SK-N-SH treated with all-trans-retinoic acid at 6 μM for 48 hours (cell line): ENCODE measurements around the gene NUMA1.
A peak's percentile ranks its signal among the peaks of the same experiment; 100 is the strongest.

Source experiments
- ATAC-seq: fragments of 200-7000 bp; cut with Tn5 transposase; 3 replicates; pipeline ENCODE4 v1.9.1; 2020; ENCODE audit warnings: mild to moderate bottlenecking, moderate library complexity
- ARNTL ChIP-seq: fragments of 450-650 bp; formaldehyde crosslinking; IDR thresholded peaks from 2 replicates; pipeline ENCODE4 v1.5.0; 2020; ENCODE audit warnings: low read depth, mild to moderate bottlenecking, moderate library complexity, borderline replicate concordance
- BACH2 ChIP-seq: fragments of 250-450 bp; sonication (Bioruptor Pico); IDR thresholded peaks from 2 replicates; pipeline ENCODE4 v1.9.0; 2021; ENCODE audit warnings: mild to moderate bottlenecking, borderline replicate concordance
- CSDC2 ChIP-seq: fragments of 250-450 bp; sonication (Bioruptor Pico); IDR thresholded peaks from 2 replicates; pipeline ENCODE4 v1.5.0; 2020; ENCODE audit warnings: mild to moderate bottlenecking, moderate library complexity
- CSRNP3 ChIP-seq: fragments of 250-450 bp; sonication (Bioruptor Pico); IDR thresholded peaks from 2 replicates; pipeline ENCODE4 v1.5.1; 2021; ENCODE audit warnings: mild to moderate bottlenecking, moderate library complexity
- ESRRG ChIP-seq: fragments of 250-450 bp; sonication (Bioruptor Pico); IDR thresholded peaks from 2 replicates; pipeline ENCODE4 v1.6.1; 2021; ENCODE audit warnings: mild to moderate bottlenecking
- GLIS3 ChIP-seq: fragments of 250-450 bp; sonication (Bioruptor Pico); IDR thresholded peaks from 2 replicates; pipeline ENCODE4 v1.5.0; 2020; ENCODE audit warnings: mild to moderate bottlenecking, moderate library complexity
- ISL1 ChIP-seq: fragments of 250-450 bp; sonication (Bioruptor Pico); IDR thresholded peaks from 2 replicates; pipeline ENCODE4 v2.1.2; 2022; ENCODE audit warnings: mild to moderate bottlenecking, moderate library complexity
- OSR1 ChIP-seq: fragments of 250-450 bp; sonication (Bioruptor Pico); IDR thresholded peaks from 2 replicates; pipeline ENCODE4 v1.8.0; 2022; ENCODE audit warnings: moderate library complexity, mild to moderate bottlenecking, inconsistent platforms
- POU6F1 ChIP-seq: fragments of 250-450 bp; sonication (Bioruptor Pico); IDR thresholded peaks from 2 replicates; pipeline ENCODE4 v1.8.0; 2021; ENCODE audit warnings: low read depth, mild to moderate bottlenecking, moderate library complexity, borderline replicate concordance
- PPARA ChIP-seq: fragments of 250-450 bp; sonication (Bioruptor Pico); IDR thresholded peaks from 2 replicates; pipeline ENCODE4 v1.5.0; 2020; ENCODE audit warnings: mild to moderate bottlenecking, borderline replicate concordance
- RARB ChIP-seq: fragments of 250-450 bp; sonication (Bioruptor Pico); IDR thresholded peaks from 2 replicates; pipeline ENCODE4 v1.8.0; 2021; ENCODE audit warnings: mild to moderate bottlenecking, moderate library complexity
- SNAI2 ChIP-seq: fragments of 250-450 bp; sonication (Bioruptor Pico); IDR thresholded peaks from 2 replicates; pipeline ENCODE4 v1.5.0; 2020; ENCODE audit warnings: mild to moderate bottlenecking, moderate library complexity
- TCF4 ChIP-seq: fragments of 250-450 bp; sonication (Bioruptor Pico); IDR thresholded peaks from 2 replicates; pipeline ENCODE4 v1.8.0; 2021; ENCODE audit warnings: mild to moderate bottlenecking, moderate library complexity, borderline replicate concordance
- TOX ChIP-seq: fragments of 250-450 bp; sonication (Bioruptor Pico); IDR thresholded peaks from 2 replicates; pipeline ENCODE4 v1.8.0; 2021; ENCODE audit warnings: mild to moderate bottlenecking, moderate library complexity, borderline replicate concordance
- TSHZ2 ChIP-seq: fragments of 250-450 bp; sonication (Bioruptor Pico); IDR thresholded peaks from 2 replicates; pipeline ENCODE4 v1.5.0; 2020; ENCODE audit warnings: mild to moderate bottlenecking, moderate library complexity
- ZC3H10 ChIP-seq: fragments of 250-450 bp; sonication (Bioruptor Pico); IDR thresholded peaks from 2 replicates; pipeline ENCODE4 v1.5.1; 2021; ENCODE audit warnings: mild to moderate bottlenecking, moderate library complexity
- ZFP3 ChIP-seq: fragments of 250-450 bp; sonication (Bioruptor Pico); IDR thresholded peaks from 2 replicates; pipeline ENCODE4 v1.5.0; 2020; ENCODE audit warnings: mild to moderate bottlenecking, moderate library complexity
- ZFP30 ChIP-seq: fragments of 450-650 bp; formaldehyde crosslinking; IDR thresholded peaks from 2 replicates; pipeline ENCODE4 v1.5.0; 2022; ENCODE audit warnings: mild to moderate bottlenecking, moderate library complexity
- ZNF565 ChIP-seq: fragments of 450-650 bp; formaldehyde crosslinking; conservative IDR thresholded peaks from 2 replicates; pipeline ENCODE4 v1.5.0; 2020; ENCODE audit warnings: low read depth, mild to moderate bottlenecking, moderate library complexity
- ZNF8 ChIP-seq: fragments of 450-650 bp; formaldehyde crosslinking; IDR thresholded peaks from 2 replicates; pipeline ENCODE4 v1.5.0; 2020; ENCODE audit warnings: mild to moderate bottlenecking, moderate library complexity

Gene NUMA1

GRCh38 chr11:72081184-72081644, 872 bp upstream of the NUMA1 start:
- ATAC-seq: no peak
- no peak for TF ChIP-seq PPARA (CRISPR knock-in tag)
- no peak for TF ChIP-seq CSDC2 (CRISPR knock-in tag)
- TF ChIP-seq RARB: no peak

- no peak for TF ChIP-seq PPARA (CRISPR knock-in tag)
- TF ChIP-seq OSR1 (CRISPR knock-in tag): no peak
- no peak for TF ChIP-seq ZFP3 (CRISPR knock-in tag)
- no peak for TF ChIP-seq POU6F1 (CRISPR knock-in tag)
- no peak for TF ChIP-seq BACH2 (CRISPR knock-in tag)
- no peak for TF ChIP-seq ISL1 (CRISPR knock-in tag)
- TF ChIP-seq ZNF565 (CRISPR knock-in tag): no peak
- TF ChIP-seq SNAI2: no peak
- TF ChIP-seq GLIS3 (CRISPR knock-in tag): no peak
- TF ChIP-seq TCF4: no peak
- no peak for TF ChIP-seq TOX (CRISPR knock-in tag)
- TF ChIP-seq ARNTL (CRISPR knock-in tag): no peak
- TF ChIP-seq ZC3H10: no peak
- ATAC-seq: peak; percentile 55
These were observed 470 bp downstream of the NUMA1 start for GRCh38 chr11:72079819-72080325.

- ATAC-seq: no peak
- TF ChIP-seq ARNTL (CRISPR knock-in tag): no peak
- TF ChIP-seq RARB: no peak
- TF ChIP-seq ESRRG (CRISPR knock-in tag): no peak
- no peak for TF ChIP-seq CSDC2 (CRISPR knock-in tag)
- no peak for TF ChIP-seq ZNF8 (CRISPR knock-in tag)
- no peak for TF ChIP-seq ZFP3 (CRISPR knock-in tag)
- TF ChIP-seq, all 23 proteins: peak for 0
These were observed 1.9 kb downstream of the NUMA1 start for GRCh38 chr11:72078477-72078876.

- ATAC-seq: no peak
- TF ChIP-seq POU6F1 (CRISPR knock-in tag) (no peak), CSDC2 (CRISPR knock-in tag) (no peak), PPARA (CRISPR knock-in tag) (no peak), SNAI2 (no peak), ZFP30 (CRISPR knock-in tag) (no peak), TOX (CRISPR knock-in tag) (no peak), OSR1 (CRISPR knock-in tag) (no peak), CSRNP3 (CRISPR knock-in tag) (no peak), ARNTL (CRISPR knock-in tag) (no peak), TSHZ2 (no peak), ISL1 (CRISPR knock-in tag) (no peak), ZC3H10 (no peak), GLIS3 (CRISPR knock-in tag) (no peak), BACH2 (CRISPR knock-in tag) (no peak)
- TF ChIP-seq, all 23 proteins: peak for 0
These were observed 4.6 kb downstream of the NUMA1 start for GRCh38 chr11:72075756-72076155.
